ENCODE measurements around the gene CSAD.

CSAD gene

DNA sequence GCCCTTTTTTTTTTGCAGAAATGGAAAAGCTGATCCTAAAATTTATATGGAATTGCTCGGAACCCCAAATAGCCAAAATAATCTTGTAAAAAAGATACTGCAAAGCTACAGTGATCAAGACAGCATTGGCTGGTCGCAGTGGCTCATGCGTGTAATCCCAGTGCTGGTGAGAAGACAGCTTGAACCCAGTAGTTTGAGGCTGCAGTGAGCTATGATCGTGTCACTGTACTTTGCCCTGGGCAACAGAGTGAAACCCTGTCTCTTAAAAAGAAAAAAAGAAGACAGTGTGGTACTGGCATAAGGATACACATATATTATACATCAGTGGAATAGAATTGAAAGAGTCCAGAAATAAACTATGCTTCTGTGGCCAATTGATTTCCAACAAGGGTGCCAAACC is 20.9 kb upstream of the CSAD start:
- peak overlapping the region; percentile 74 for H3K4me2 ChIP-seq (ENCODE audit: low read depth, low read length, poor library complexity, severe bottlenecking)

DNA sequence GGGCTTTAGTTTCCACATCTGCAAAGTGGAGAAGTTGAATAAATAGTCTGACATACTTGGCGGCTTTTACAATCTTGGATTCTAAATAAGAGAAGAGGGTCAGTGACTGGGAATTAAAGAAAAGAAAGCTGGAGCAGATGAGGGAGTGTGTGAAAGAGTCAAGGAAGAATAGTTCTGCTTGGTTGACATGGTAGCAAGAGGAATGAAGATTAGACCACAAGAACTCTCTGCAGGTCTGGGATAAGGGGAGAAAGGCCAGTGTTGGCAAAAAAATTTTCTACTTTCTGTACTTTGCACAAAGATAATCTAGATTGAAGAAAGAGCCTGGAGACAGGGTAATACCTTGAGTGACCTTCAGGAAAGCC is 20.4 kb upstream of the CSAD start:
- H2AFZ ChIP-seq (ENCODE audit: low read depth, low read length, severe bottlenecking), result no peak overlapping the region

More for the DNA sequence above, 20.9 kb upstream of the CSAD start:
- Histone ChIP-seq H3K9ac (ENCODE audit: low read length) (peak overlapping the region; percentile 49), H3K79me2 (ENCODE audit: insufficient read depth, low read length) (peaks cover 49% of the 10 kb centered on the region), H3F3A (ENCODE audit: insufficient read depth) (peaks cover 63% of the 10 kb centered on the region), H3K27ac (ENCODE audit: low read depth, low read length) (peak overlapping the region; percentile 96), H3K9me2 (replicated peaks; ENCODE audit: insufficient read depth, low read length) (no peaks in the 10 kb centered on the region), H3K4me3 (ENCODE audit: insufficient read depth, low read length, poor library complexity, severe bottlenecking) (peak overlapping the region; percentile 28), H3K9me3 (ENCODE audit: insufficient read depth, low read length) (no peaks in the 10 kb centered on the region), H3K27me3 (ENCODE audit: low read length) (no peaks in the 10 kb centered on the region), H4K20me1 (ENCODE audit: low read depth, low read length) (no peaks in the 10 kb centered on the region), H2AFZ (ENCODE audit: low read depth, low read length, severe bottlenecking) (no peak overlapping the region), H3K36me3 (ENCODE audit: low read length) (no peaks in the 10 kb centered on the region; the same call in 1 of the 2 replicates)
- TF ChIP-seq, protein P1, sequence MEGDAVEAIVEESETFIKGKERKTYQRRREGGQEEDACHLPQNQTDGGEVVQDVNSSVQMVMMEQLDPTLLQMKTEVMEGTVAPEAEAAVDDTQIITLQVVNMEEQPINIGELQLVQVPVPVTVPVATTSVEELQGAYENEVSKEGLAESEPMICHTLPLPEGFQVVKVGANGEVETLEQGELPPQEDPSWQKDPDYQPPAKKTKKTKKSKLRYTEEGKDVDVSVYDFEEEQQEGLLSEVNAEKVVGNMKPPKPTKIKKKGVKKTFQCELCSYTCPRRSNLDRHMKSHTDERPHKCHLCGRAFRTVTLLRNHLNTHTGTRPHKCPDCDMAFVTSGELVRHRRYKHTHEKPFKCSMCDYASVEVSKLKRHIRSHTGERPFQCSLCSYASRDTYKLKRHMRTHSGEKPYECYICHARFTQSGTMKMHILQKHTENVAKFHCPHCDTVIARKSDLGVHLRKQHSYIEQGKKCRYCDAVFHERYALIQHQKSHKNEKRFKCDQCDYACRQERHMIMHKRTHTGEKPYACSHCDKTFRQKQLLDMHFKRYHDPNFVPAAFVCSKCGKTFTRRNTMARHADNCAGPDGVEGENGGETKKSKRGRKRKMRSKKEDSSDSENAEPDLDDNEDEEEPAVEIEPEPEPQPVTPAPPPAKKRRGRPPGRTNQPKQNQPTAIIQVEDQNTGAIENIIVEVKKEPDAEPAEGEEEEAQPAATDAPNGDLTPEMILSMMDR (IDR thresholded peaks at IDR 0.05; ENCODE audit: insufficient read depth, low read length, poor library complexity, severe bottlenecking), result no peak

DNA sequence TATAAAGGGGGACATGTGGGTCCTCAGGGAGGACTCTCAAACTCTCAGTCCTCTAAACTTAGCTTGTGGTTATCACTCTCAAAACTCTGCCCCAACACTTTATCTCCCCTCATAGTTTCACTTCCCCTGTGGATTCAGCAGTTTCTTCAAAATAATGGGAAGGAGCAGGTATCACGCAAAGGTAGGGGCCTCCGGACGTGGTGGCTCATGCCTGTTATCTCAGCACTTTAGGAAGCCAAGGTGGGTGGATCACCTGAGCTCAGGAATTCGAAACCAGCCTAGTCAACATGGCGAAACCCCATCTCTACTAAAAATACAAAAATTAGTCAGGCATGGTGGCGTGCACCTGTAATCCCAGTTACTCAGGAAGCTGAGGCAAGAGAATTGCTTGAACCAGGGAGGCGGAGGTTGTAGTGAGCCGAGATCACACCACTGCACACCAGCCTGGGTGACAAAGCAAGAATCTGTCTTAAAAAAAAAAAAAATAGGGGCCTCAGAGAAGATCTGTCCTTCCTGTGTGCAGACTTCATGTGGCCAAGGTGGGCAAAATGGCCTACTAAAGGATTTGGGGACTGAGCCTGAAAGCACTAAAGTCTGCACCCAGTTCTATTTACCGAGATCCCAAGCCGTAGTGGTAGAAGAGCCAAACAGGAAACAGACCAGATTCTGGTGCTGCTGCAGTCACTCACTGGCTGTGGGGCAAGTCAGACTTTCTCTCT is 19.9 kb upstream of the CSAD start:
- peaks cover 54% of the 10 kb centered on the region for H3F3A ChIP-seq (ENCODE audit: insufficient read depth)
- H4K20me1 ChIP-seq (ENCODE audit: low read depth, low read length), result no peaks in the 10 kb centered on the region
- no peaks in the 10 kb centered on the region; the same call in 1 of the 2 replicates for H3K36me3 ChIP-seq (ENCODE audit: low read length)
- no peak overlapping the region for H2AFZ ChIP-seq (ENCODE audit: low read depth, low read length, severe bottlenecking)
- peak overlapping the region; percentile 96 for H3K27ac ChIP-seq (ENCODE audit: low read depth, low read length)
- H3K9ac ChIP-seq (ENCODE audit: low read length), result peak overlapping the region; percentile 49
- peaks cover 40% of the 10 kb centered on the region for H3K79me2 ChIP-seq (ENCODE audit: insufficient read depth, low read length)
- no peaks in the 10 kb centered on the region for H3K9me2 ChIP-seq (replicated peaks; ENCODE audit: insufficient read depth, low read length)
- peak overlapping the region; percentile 28 for H3K4me3 ChIP-seq (ENCODE audit: insufficient read depth, low read length, poor library complexity, severe bottlenecking)
- no peaks in the 10 kb centered on the region for H3K27me3 ChIP-seq (ENCODE audit: low read length)
- TF ChIP-seq, protein P1 (IDR thresholded peaks at IDR 0.05; ENCODE audit: insufficient read depth, low read length, poor library complexity, severe bottlenecking), result no peak
- no peak for TF ChIP-seq EZH2phosphoT487 (conservative IDR thresholded peaks at IDR 0.05; ENCODE audit: low read length)
- peak overlapping the region; percentile 74 for H3K4me2 ChIP-seq (ENCODE audit: low read depth, low read length, poor library complexity, severe bottlenecking)
- H3K9me3 ChIP-seq (ENCODE audit: insufficient read depth, low read length), result no peaks in the 10 kb centered on the region

More for the DNA sequence above, 20.4 kb upstream of the CSAD start:
- peak overlapping the region; percentile 28 for H3K4me3 ChIP-seq (ENCODE audit: insufficient read depth, low read length, poor library complexity, severe bottlenecking)
- no peaks in the 10 kb centered on the region for H3K9me2 ChIP-seq (replicated peaks; ENCODE audit: insufficient read depth, low read length)
- H3K9me3 ChIP-seq (ENCODE audit: insufficient read depth, low read length), result no peaks in the 10 kb centered on the region
- TF ChIP-seq EZH2phosphoT487 (conservative IDR thresholded peaks at IDR 0.05; ENCODE audit: low read length), result no peak
- TF ChIP-seq, protein P1 (IDR thresholded peaks at IDR 0.05; ENCODE audit: insufficient read depth, low read length, poor library complexity, severe bottlenecking), result no peak
- peak overlapping the region; percentile 49 for H3K9ac ChIP-seq (ENCODE audit: low read length)
- H3K4me2 ChIP-seq (ENCODE audit: low read depth, low read length, poor library complexity, severe bottlenecking), result peak overlapping the region; percentile 74
- H4K20me1 ChIP-seq (ENCODE audit: low read depth, low read length), result no peaks in the 10 kb centered on the region
- no peaks in the 10 kb centered on the region; the same call in 1 of the 2 replicates for H3K36me3 ChIP-seq (ENCODE audit: low read length)
- H3K27ac ChIP-seq (ENCODE audit: low read depth, low read length), result peak overlapping the region; percentile 96
- H3K79me2 ChIP-seq (ENCODE audit: insufficient read depth, low read length), result peaks cover 45% of the 10 kb centered on the region
- H3F3A ChIP-seq (ENCODE audit: insufficient read depth), result peaks cover 58% of the 10 kb centered on the region
- H3K27me3 ChIP-seq (ENCODE audit: low read length), result no peaks in the 10 kb centered on the region
